GM06990 (cell line): ENCODE measurements around the gene IFITM10.

Source experiments
- DNase-seq: peaks from one replicate; pipeline ENCODE4 v3.0.0-alpha.2; 2011; ENCODE audit not compliant: insufficient read length; ENCODE audit errors: extremely low read depth
- H3K27me3 ChIP-seq: replicated peaks from 2 replicates; pipeline ENCODE4 v1.6.0; 2011; ENCODE audit warnings: low read length; ENCODE audit not compliant: control insufficient read depth, insufficient read depth
- H3K36me3 ChIP-seq: 2 replicates; pipeline ENCODE4 v1.5.1; 2011; ENCODE audit warnings: low read length; ENCODE audit not compliant: control insufficient read depth, insufficient read depth
- H3K4me3 ChIP-seq: replicated peaks from 2 replicates; pipeline ENCODE4 v1.5.1; 2011; ENCODE audit warnings: low read depth, mild to moderate bottlenecking, control low read depth, low read length
- TF ChIP-seq, protein P1 (sequence below): IDR thresholded peaks from 2 replicates; pipeline ENCODE4 v1.5.1; 2011; ENCODE audit warnings: low read length, control low read depth, mild to moderate bottlenecking, inconsistent platforms; ENCODE audit not compliant: insufficient read depth, poor library complexity, severe bottlenecking

The IFITM10 gene

DNA sequence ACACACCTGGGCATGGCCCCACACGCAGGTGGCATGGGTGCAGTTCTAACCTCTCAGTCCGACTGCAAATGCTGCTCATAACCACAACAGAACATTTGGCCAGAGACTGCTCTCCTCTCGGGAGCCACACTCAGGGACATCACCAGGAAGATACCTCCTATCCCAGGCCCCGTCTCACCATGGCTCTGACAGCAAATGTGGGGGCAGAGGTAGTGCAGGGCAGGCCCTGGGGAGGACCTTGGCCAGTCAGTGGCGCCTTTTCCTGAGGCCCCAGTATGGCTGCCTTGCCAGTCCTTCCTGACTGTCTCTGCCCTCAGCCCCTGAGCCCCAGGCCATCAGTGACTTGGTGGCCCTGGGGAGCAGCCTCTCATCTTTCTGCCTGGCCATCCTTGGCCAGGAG is 50.6 kb downstream of the IFITM10 start:
- no peaks in the 10 kb centered on the region for H3K36me3 ChIP-seq
- H3K4me3 ChIP-seq = no peak overlapping the region
- H3K27me3 ChIP-seq = no peaks in the 10 kb centered on the region; the same call in none of the 2 replicates
- TF ChIP-seq, protein P1, sequence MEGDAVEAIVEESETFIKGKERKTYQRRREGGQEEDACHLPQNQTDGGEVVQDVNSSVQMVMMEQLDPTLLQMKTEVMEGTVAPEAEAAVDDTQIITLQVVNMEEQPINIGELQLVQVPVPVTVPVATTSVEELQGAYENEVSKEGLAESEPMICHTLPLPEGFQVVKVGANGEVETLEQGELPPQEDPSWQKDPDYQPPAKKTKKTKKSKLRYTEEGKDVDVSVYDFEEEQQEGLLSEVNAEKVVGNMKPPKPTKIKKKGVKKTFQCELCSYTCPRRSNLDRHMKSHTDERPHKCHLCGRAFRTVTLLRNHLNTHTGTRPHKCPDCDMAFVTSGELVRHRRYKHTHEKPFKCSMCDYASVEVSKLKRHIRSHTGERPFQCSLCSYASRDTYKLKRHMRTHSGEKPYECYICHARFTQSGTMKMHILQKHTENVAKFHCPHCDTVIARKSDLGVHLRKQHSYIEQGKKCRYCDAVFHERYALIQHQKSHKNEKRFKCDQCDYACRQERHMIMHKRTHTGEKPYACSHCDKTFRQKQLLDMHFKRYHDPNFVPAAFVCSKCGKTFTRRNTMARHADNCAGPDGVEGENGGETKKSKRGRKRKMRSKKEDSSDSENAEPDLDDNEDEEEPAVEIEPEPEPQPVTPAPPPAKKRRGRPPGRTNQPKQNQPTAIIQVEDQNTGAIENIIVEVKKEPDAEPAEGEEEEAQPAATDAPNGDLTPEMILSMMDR = no peak
- DNase-seq = no peak

DNA sequence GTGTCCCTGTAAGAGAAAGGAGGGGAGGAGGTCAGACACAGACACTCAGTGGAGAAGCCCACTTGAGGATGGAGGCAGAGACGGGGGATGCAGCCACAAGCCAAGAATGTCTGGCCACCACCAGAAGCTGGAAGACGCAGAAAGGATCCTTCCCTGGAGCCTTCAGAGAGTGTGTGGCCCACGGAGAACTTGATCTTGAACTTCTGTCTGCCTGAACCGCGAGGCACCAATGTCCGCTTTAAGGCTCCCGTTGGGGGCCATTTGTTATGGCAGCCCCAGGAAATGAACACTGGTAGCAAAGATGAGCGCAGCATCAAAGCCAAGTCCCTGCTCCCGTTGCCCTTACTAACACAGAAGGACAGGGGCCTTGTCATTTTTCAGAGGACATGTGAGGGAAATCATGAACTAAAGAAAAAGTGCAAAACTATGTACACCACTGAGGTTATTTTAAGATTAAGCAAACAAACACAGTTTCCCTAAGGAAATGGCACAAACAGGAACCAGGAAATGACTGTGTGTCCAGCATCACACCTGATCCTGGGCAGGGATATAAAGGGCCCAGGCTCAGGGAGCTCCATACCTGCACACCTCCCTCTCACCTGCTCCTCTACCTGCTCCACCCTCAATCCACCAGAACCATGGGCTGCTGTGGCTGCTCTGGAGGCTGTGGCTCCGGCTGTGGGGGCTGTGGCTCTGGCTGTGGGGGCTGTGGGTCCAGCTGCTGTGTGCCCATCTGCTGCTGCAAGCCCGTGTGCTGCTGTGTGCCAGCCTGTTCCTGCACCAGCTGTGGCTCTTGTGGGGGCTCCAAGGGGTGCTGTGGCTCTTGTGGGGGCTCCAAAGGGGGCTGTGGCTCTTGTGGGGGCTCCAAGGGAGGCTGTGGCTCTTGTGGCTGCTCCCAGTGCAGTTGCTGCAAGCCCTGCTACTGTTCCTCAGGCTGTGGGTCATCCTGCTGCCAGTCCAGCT is 53.5 kb downstream of the IFITM10 start, which contains the start of gene KRTAP5-6:
Gene KRTAP5-6 (plus strand): TSS at position 588 of the 963 bp plus-strand sequence. CDS start 51 bp downstream, at position 639.
- TF ChIP-seq, protein P1 = no peak
- H3K27me3 ChIP-seq = no peaks in the 10 kb centered on the region; the same call in none of the 2 replicates
- H3K36me3 ChIP-seq = no peaks in the 10 kb centered on the region
- no peak within 1 kb of the TSS for H3K4me3 ChIP-seq
- DNase-seq = no peak

DNA sequence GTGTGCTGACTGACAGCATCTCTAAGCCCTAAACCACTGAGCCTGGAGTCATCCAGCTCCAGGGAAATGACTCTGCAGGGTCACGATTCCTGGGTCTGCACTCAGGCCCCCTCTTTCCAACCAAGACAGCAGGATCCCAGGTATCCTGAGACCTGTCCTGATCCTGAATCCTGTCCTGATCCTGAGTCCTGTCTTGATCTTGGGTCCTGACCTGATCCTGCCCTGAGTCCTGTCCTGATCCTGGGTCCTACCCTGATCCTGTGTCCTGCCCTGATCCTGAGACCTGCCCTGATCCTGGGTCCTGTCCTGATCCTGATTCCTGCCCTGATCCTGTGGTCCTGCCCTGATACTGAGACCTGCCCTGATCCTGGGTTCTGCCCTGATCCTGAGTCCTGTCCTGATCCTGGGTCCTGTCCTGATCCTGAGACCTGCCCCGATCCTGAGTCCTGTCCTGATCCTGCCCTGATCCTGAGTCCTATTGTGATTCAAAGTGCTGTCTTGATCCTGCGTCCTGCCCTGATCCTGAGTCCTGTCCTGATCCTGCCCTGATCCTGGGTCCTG is 54.8 kb downstream of the IFITM10 start:
- TF ChIP-seq, protein P1 = no peak
- H3K4me3 ChIP-seq = no peak overlapping the region
- H3K36me3 ChIP-seq = no peaks in the 10 kb centered on the region
- no peaks in the 10 kb centered on the region; the same call in none of the 2 replicates for H3K27me3 ChIP-seq
- DNase-seq = no peak

DNA sequence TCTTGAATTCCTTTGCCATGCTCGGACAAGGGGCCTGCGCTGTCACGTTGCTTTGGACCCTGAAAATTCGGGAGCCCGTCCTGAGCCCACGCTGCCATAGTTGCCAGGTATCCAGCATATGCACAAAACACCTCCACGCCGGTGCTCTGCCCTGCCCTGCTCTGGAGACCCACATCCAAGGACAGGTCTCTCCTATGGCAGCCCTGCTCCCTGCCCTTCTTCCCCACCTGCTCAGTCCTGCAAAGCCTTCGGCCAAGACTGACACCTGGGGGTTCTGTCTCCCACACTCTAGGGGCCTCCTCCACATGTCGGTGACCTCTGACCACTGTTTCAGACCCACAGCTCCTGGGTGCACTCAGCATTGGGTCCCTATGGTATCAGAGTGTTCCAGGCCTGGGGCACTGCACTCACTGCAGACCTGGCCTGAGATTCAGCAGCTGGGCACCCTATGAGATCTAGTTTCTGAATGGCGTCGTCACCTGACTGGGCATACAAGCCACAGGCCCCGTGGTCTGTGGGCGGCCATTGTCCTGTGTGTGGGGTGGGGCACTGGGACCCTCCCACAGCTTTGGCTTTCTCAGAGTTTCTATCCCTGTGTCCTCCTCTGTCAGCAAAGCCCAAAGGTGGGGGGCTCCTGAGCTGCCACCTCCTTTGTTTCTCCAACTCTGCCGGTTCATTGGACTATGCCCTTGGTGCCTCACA is 55.4 kb downstream of the IFITM10 start:
- TF ChIP-seq, protein P1 = no peak
- DNase-seq = no peak
- Histone ChIP-seq H3K27me3 (no peaks in the 10 kb centered on the region; the same call in none of the 2 replicates), H3K36me3 (no peaks in the 10 kb centered on the region), H3K4me3 (no peak overlapping the region)

DNA sequence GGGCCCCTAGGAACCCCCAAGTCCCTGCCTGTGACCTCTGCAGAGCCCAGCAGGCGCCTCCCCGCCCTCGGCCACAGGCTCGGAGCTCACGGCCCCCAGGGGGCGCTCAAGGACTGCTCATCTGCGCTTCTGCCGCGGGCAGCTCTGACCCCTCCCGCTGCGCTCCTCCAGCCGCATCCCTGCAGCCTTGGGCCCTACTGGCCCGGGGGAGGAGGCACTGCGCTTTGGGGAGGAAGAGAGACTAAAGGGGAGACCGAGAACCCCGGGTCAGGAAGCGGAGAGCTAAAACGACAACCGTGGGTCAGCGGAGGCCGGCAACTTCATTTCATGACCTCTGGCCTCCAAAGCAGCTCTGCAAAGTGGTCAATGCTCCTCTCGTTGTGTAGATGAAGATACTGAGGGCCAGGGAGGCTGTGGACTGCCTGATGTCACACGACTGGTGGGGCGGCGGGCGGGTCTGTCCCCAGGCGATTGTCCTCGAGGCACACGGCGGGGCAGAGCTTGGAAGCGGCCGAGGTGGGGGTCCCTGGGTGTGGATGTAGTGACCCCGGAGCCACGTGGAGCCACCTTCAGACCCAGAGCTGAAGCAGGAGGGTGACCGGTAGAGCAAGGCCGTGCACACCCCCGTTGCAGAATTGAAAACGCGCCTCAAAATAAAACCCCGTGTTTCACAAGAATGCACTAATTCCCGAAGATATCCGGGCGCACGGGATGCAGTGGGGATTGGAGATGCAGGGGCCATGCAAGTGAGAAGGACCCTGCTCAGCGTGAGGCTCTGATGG is 56.1 kb downstream of the IFITM10 start:
- TF ChIP-seq, protein P1 = peak; percentile 90
- H3K27me3 ChIP-seq = no peaks in the 10 kb centered on the region; the same call in none of the 2 replicates
- peak; percentile 74 for DNase-seq
- H3K36me3 ChIP-seq = no peaks in the 10 kb centered on the region
- no peak overlapping the region for H3K4me3 ChIP-seq
